GM18502 (cell line): Measurements from ENCODE around the gene FAR2.
A peak's percentile ranks its signal among the peaks of the same experiment; 100 is the strongest.

Source experiments
- ATAC-seq: cut with Tn5 transposase; IDR thresholded peaks from one replicate; pipeline ENCODE4 v1.9.1; 2021; ENCODE audit warnings: mild to moderate bottlenecking; ENCODE audit not compliant: unreplicated experiment, poor library complexity

FAR2 gene

DNA sequence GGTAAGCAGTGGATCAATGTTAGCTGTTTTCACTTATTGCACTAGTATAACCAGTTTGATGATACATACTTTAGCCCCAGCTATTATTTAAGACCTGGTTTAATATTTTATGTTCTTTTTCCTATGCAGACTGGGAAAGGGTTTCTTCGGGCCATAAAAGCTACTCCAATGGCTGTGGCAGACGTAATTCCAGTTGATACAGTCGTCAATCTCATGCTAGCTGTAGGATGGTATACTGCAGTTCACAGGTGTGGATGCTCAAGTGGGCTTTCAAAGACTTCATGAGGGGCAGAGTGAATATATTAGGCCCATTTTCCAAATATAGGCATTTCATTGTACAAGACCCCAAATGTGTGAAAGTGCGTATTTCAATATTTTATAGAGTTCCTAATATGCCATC lies 161.8 kb downstream of the FAR2 start:
- ATAC-seq, result no peak

DNA sequence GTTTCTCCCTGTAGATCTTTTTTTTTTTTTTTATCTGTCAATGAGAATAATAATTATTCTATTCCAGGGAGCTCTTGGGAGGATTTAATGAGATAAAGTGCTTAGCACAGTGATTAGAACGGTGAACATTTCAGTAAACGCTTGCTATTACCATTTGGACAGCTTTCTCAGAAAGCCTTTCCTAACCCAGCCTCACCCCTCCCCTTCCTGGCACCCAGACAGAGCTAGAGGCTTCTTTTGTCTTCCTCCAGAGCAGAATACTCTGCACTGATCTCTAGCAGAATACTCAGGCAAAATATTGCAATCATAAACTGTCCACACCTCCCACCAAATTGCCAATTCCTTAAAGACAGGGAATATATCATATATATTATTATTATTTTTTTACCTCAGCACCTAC lies 165.3 kb downstream of the FAR2 start:
- ATAC-seq, result no peak

DNA sequence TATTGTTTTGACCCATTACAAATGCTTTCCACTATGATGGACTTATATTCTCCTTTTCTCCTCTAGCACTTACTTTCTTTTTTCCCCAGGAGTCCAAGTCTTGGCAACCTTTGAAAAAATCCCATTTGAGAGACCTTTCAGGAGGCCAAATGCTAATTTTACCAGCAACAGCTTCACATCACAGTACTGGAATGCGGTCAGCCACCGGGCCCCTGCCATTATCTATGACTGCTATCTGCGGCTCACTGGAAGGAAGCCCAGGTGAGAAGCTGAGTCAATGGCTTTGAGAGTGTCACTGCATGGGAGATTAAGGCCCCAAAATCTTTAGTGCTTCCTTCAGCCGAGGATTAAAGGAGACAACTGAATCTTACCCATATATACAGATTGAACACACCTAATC lies 167.7 kb downstream of the FAR2 start:
- ATAC-seq, result no peak

DNA sequence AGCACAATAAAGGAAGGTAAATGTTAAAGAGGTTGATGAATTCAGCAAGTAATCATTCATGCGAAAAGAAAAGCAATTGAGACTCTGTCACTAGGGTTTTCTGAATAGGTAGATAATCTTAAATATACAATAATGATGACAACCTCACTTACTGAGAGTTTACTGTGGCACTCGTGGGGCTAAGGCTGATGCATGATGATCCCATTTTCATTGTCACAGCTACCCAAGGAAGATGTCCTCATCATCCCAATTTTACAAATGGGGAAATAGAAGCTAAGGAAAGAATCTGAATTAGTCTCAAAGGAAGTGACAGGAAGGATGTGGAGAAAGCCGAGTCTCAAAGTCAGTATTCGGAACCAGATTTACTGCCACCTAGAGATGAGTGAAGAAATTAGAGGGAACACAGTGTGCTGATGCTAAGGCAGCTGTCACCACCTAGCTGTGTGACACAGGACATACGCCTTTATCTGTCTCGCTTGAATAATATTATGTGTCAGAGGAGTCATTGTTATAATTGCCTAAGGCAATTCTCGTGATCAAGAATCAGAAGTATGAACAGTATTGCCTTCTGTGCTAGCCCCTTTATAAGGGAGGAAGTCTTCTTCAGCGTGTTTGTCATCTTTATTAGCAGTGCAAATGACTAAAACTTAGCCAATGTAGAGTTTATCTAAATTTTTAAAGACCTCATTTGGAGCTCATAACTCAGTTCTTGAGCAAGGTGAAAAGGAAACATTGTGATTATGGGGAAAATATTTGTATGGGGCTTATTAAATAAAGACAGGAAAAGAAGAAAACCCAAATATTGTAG lies 168.7 kb downstream of the FAR2 start:
- peak; percentile 100 for ATAC-seq

DNA sequence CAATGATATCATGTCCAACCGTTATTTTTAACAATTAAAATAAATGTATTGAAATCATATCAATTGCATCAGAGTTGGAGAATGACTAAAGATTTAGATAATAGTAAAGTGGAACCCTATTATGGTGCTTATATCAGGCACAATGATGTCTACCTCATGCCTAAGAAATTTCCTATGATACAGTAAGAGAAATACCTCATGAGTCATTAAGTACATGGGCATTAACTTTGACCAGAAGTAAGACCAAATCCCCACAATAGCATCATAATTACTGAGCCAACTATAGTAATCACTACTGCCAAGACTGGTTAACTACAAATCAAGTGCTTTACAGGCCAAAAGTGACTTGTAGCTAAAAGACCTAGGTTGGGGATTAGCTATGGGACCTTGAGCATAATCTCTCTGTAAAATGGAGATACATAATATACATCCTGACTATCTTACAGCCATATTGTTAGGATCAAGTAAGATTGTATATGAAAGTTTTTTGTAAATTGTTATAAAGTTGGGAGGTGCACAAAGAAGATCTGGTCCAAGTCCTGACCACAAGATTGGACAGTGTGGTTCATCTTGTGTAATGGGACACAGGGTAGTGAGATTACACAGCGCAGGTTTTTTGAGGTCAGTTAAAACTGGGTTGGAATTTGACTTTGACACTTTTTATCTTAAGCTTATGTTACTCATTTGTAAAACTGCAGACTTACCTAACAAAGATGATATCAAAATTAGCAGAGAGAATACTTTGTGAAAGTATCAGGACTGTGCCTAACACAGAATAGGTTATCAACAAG lies 171.4 kb downstream of the FAR2 start:
- no peak for ATAC-seq

DNA sequence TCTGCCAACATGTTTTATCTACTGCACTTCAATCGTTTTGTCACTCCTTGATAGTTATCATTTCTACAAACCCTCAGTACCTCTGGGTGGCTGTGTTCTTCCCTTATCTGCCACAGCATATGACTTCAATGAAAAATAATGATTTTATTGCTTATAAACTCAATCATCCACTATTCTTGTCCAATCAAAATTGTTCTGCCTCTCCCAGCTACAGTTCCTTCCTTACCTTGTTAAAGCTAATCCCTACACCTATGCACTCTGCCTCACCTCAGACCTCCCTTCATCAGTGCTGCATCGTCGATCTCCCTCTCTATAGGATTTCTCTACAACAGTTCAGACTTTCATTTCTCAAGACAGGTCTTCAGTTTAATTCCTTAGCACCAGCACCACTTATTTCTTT lies 173.1 kb downstream of the FAR2 start:
- no peak for ATAC-seq

DNA sequence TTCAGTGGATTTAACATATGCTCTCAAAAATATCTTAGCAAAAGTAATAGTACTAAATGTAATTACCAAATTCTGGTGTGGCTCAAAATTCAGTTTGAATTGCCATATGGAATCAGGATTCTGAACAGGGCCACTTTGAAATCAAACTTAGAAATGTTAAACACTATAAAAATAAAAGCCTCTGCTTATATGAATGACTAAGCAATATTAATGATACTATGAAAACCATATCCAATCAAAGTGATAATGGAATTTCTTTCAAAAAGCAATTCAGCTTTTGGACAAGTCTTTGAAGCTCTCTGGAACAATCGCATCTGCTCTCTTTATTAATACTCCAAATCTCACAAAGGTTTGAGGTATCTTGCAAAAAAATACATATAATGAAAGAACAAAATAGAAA lies 180.3 kb downstream of the FAR2 start:
- ATAC-seq, result no peak

DNA sequence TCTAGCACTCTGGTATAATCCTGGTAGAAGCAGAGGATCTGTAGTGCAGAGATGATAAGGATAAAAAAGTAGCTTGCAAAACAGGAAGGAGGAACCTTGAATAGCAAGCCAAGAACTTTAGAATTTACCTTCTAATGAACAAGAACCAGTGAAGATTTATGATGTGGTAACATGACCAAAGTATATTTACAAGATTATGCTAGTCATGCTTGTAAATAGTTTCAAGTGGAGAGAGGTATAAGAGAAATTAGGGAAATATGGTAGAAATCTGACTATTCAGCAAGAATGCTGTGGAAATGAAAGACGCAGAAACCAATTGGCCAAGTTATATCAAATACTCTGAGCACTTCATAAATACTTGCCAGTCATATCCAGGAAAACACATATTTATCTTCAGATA lies 184.1 kb downstream of the FAR2 start:
- ATAC-seq, result no peak

DNA sequence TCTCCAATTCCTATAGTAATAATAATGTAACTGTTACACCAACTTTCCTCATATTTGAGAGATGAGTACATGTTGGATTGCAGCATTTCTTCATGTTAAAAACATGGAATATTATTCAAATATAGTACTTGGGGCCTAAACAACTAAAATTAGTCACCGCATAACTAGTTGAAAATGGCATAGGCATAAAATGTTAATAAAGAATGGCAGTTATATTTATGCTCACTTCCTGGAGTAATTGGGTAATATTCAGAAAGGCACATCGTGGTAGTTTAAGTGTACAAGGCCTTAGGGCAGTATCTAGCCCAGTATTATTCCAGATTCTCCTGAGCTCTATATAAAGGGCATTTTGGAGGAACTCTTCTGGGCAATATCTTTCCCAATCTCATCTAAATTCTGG lies 185.9 kb downstream of the FAR2 start:
- ATAC-seq, result no peak

DNA sequence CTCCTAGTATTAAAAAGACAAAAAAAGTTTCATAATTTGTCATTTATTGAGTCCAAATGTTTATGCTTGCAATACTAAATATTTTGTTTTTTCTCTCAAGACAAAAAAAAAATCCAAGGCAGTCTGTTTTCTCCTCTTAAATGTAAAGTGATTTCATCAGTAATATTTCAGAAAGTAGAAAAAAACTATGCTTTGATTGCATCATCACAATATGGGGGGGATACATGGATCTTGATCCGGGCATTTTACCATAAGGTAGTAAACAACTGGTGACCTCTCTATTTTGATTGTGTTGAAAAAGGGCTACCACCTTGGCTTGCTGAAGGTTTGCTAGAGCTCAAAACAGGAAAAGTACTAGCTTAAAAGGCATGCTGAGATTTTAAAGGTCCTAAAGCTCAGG lies 188.2 kb downstream of the FAR2 start:
- no peak for ATAC-seq

DNA sequence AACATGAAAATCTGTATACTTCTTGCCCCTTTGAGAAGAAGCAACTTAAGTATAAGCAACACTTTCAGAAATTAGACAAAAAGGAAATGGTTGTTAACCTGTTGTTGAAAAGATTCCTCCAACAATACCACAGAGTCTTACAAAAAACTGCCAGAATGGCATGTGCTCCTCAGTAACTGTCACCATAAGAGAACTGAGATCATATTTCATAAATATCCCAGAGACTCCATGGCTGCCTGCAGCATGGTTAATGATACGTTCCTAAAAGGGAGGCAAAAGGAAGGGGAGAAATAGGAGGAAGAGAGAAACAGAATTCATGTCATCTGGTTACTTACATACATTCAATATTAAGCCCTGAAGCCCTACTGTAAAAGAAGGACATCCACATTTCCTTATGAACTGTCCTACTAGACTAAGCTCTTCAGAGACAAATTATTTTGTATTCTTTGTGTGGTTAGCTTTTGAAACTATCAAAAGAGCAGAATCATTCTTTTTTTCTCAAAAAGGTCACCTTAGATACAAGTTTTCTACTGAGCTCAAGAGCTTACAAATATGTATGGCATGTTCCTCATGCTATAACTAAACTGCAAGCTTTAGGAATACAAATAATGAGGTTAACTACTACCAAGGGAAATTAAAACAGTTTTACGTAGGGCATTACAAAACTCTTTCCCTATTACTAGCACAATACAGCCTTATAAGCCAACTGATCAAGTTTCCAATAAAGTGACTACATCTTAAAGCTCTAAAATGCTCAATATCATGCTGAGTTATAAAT lies 194.1 kb downstream of the FAR2 start:
- ATAC-seq, result no peak

DNA sequence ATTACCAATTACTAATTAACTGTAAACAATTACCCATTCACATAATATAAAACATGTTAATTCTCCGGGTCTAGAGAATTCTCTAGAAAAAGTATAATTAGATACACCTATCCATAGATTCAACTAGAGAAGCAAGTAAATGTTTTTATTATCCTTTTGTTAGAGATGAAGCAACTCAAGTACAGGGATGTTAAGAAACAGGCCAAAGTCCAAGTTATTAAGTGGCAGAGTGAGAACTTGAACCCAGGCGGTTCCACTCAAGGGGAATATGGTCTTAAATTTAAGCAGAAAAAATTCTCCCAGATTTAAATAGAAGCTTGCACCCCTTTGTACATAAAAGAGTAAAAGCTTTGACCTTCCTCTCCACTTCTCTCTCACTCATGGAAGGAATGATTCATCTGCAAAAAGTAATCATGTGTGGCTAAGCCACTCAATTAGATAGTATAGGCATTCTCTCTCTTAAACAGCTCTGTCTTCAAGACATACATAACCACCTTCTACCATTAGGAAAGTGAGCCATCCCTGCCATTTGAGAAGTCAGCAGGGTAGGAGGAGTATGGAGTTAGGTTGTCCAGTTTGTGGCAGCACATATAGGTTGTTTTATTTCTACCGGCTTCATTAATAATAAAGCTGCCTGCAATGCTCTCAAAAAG lies 197.8 kb downstream of the FAR2 start:
- ATAC-seq, result no peak

DNA sequence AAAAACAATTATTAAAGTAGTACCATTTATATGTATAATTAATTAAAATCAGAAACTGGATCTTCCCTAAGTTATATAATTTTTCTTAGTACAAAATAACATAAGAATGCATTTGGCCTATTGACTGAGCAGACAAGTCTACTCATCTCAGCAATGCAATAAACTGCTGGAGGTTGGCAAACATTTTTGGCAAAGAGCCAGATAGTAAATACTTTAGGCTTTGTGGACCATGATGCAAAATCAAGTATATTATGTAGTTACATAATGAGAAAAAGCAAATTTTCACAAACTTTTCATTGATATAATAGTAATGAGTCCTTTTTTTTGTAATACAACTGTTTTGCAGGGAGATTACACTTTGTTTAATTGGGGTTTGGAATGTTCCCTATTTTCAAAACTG lies 201.0 kb downstream of the FAR2 start:
- no peak for ATAC-seq

DNA sequence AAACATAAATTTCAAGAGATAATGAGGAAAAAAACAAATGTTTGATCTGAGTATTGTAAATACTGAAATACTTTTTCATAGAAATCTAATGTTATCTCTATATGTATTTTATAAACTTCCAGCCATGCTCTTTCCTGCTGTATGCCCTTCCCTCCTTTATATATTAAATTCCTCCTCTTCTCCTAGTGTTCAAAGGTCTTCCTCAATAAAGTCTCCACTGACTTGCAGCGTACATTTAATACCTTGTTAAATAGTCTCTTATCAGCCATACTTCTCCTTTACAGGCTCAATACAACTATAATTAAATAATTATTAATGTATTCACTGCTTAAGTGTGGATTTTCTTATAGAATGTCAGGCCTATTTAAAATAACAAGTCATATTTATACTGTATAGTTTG lies 205.9 kb downstream of the FAR2 start:
- no peak for ATAC-seq

DNA sequence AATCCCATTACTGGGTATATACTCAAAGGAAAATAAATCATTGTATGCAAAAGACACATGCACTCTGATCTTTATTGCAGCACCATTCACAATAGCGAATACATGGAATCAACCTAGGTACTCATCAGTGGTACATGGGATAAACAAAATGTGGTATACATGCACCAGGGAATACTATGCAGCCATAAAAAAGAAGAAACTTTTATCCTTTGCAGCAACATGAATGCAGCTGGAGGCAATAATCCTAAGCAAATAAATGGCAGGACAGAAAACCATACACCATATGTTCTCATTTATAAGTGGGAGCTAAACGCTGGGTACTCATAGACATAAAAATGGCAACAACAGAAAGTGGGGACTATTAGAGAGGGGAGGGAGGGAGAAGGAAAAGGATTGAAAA lies 216.0 kb downstream of the FAR2 start:
- no peak for ATAC-seq

DNA sequence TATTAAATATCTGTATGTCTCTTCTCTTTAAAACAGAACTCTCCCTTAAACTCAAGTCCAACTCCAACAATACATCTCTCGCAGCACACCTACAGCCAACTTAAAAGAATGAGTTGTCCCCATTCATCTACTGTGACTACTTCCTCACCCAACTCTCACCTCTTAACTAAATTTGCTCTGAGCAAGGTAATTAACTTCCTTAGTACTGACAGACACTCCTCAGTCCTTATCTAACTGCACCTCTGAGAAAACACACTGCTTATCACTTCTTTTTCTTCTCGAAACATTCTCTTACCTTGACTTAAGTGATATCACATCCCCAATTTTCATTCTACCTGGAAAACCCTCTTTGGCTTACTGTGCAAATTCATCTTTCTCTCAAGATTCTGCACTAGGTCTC lies 224.9 kb downstream of the FAR2 start:
- ATAC-seq, result no peak

DNA sequence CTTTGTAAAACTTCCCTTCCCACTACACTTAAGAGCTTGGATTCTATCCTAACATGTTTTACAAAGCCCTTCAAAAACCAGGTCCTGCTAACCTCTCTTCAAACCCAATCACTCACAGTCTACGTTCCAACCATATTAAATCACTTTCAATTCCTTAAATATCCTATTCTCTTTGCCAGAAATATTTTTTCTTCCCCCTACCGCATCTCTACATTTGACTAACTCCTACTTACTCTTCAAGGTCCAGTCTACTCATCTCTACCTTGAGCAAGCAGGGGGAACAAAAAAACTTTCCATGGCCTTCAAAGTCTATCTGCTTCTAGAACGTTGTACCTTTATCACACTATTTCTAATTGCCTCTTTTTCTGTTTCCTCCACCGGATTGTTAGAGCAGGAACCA lies 225.8 kb downstream of the FAR2 start:
- no peak for ATAC-seq

DNA sequence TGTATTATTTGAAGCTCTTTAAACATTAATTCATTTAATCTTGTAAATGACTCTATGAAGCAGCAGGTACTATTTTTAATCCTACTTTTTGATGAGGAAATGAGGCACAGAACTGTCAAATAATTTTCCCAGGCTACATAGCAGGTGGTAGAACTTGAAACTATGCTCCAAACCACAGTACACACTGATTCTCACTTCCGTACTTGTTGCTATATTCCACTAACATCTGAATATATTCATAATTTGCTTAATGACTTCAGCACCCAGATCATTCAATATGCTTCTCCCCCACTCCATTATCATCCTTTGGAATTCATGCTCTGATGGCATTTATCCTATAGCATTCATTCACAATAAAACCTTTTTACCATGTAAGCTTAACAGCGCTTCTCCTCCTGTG lies 227.0 kb downstream of the FAR2 start:
- no peak for ATAC-seq

DNA sequence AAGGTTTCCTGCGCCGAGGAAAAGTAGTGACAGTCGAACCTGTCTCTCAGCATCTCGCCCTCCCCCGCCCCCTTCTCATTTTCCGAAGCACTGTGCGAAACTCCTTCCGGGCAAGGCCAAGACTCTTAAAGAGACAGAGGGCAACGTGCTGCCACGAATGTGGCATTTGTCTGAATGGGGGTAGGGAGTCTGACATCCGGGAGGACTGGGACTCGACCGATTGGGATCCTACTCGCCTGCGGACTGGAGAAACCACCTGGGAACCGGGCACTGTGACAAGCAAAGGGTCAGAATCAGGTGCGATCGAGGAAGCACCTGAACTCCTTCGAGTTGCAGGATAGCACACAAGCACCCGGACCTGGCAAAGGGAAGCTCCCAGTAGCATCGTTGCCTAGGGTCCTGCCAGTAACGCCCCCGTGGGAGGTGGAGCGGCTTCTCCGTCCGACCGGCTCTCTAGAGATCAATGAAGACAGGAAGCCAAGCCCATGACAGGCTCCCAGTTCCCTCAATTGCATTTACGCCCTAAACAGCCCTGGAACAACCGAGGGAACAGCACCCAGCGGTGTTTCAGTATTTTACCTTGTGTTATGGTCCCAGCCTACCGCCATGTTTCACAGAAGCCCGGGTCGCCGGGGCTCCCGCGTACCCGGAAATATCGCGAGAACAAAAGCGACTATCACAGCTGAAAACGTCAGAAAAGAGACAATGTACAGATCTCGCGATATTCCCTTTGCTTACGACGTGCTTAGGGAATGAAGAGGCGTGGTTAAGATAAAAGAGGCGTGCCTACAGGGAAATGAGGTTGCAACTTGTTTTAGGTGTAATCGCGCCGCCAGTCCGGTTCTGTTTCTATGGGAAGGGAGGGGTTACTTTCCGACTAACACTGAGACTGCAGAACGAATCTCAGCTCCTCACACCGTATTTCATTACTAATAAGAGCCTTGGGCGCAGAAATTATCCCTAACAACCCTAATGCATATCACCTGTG lies 231.8 kb downstream of the FAR2 start, which contains the start of gene ERGIC2:
Gene ERGIC2, minus strand, starts transcription at position 637 of the 988 bp plus-strand sequence. CDS start 9,539 bp downstream, outside the sequence.
- peak; percentile 98 for ATAC-seq
